ENCODE data around the gene CDH4.

- TF ChIP-seq, protein P1, sequence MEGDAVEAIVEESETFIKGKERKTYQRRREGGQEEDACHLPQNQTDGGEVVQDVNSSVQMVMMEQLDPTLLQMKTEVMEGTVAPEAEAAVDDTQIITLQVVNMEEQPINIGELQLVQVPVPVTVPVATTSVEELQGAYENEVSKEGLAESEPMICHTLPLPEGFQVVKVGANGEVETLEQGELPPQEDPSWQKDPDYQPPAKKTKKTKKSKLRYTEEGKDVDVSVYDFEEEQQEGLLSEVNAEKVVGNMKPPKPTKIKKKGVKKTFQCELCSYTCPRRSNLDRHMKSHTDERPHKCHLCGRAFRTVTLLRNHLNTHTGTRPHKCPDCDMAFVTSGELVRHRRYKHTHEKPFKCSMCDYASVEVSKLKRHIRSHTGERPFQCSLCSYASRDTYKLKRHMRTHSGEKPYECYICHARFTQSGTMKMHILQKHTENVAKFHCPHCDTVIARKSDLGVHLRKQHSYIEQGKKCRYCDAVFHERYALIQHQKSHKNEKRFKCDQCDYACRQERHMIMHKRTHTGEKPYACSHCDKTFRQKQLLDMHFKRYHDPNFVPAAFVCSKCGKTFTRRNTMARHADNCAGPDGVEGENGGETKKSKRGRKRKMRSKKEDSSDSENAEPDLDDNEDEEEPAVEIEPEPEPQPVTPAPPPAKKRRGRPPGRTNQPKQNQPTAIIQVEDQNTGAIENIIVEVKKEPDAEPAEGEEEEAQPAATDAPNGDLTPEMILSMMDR (IDR thresholded peaks at IDR 0.05 in 2 of 3, conservative IDR thresholded peaks at IDR 0.05 in 1 of 3; ENCODE audit: insufficient read depth in 2 of 3, low read depth in 1 of 3, low read length in 3 of 3), result no peak
- TF ChIP-seq MCM3 (IDR thresholded peaks at IDR 0.05) (no peak), ADNP (tag; IDR thresholded peaks at IDR 0.05) (no peak), SNAPC5 (CRISPR knock-in tag; IDR thresholded peaks at IDR 0.05) (no peak), ATF7 (IDR thresholded peaks at IDR 0.05) (no peak), MXI1 (IDR thresholded peaks at IDR 0.05; ENCODE audit: low read depth, low read length) (no peak), GATA2 (CRISPR knock-in tag; IDR thresholded peaks at IDR 0.05) (no peak), PRDM10 (IDR thresholded peaks at IDR 0.05; ENCODE audit: partially characterized antibody) (no peak), CHD1 (IDR thresholded peaks at IDR 0.05; ENCODE audit: low read length) (no peak), STAT5B (CRISPR knock-in tag; IDR thresholded peaks at IDR 0.05) (no peak)
Measured at GRCh38 chr20:61256365-61256764, 4.3 kb downstream of the CDH4 start.
